ENCODE data around the gene TKT.

The TKT gene

GRCh38 chr3:53225651-53226050 is 30.2 kb downstream of the TKT start:
- Histone ChIP-seq H3K27me3 (ENCODE audit: low read depth, low read length) (no peaks in the 10 kb centered on the region), H2AFZ (ENCODE audit: low read depth, low read length) (no peak overlapping the region), H3K9ac (ENCODE audit: low read length) (no peak overlapping the region), H3K4me1 (ENCODE audit: low read length) (no peaks in the 10 kb centered on the region), H3K9me3 (ENCODE audit: insufficient read depth, low read length) (no peaks in the 10 kb centered on the region), H3K36me3 (replicated peaks; ENCODE audit: low read depth, low read length) (peaks cover 93% of the 10 kb centered on the region), H3K4me2 (ENCODE audit: low read length) (no peak overlapping the region), H3K79me2 (ENCODE audit: low read length) (no peaks in the 10 kb centered on the region; the same call in 1 of the 2 replicates), H4K20me1 (ENCODE audit: insufficient read depth, low read length) (peaks cover 16% of the 10 kb centered on the region), H3K4me3 (ENCODE audit: low read length) (no peak overlapping the region), H3K27ac (ENCODE audit: low read length) (no peak overlapping the region)
- TF ChIP-seq CTCF (IDR thresholded peaks at IDR 0.05; ENCODE audit: low read depth, low read length) (no peak), EZH2phosphoT487 (IDR thresholded peaks at IDR 0.05; ENCODE audit: low read depth) (no peak)

GRCh38 chr3:53225181-53225580 is 30.6 kb downstream of the TKT start:
- H3K4me1 ChIP-seq (ENCODE audit: low read length), result no peaks in the 10 kb centered on the region
- no peak overlapping the region for H2AFZ ChIP-seq (ENCODE audit: low read depth, low read length)
- H3K27ac ChIP-seq (ENCODE audit: low read length), result no peak overlapping the region
- peaks cover 15% of the 10 kb centered on the region for H4K20me1 ChIP-seq (ENCODE audit: insufficient read depth, low read length)
- TF ChIP-seq CTCF (IDR thresholded peaks at IDR 0.05; ENCODE audit: low read depth, low read length), result no peak
- no peak for TF ChIP-seq EZH2phosphoT487 (IDR thresholded peaks at IDR 0.05; ENCODE audit: low read depth)
- no peak overlapping the region for H3K9ac ChIP-seq (ENCODE audit: low read length)
- H3K4me3 ChIP-seq (ENCODE audit: low read length), result no peak overlapping the region
- no peaks in the 10 kb centered on the region for H3K27me3 ChIP-seq (ENCODE audit: low read depth, low read length)
- peaks cover 90% of the 10 kb centered on the region for H3K36me3 ChIP-seq (replicated peaks; ENCODE audit: low read depth, low read length)
- no peaks in the 10 kb centered on the region for H3K9me3 ChIP-seq (ENCODE audit: insufficient read depth, low read length)
- no peaks in the 10 kb centered on the region; the same call in 1 of the 2 replicates for H3K79me2 ChIP-seq (ENCODE audit: low read length)
- no peak overlapping the region for H3K4me2 ChIP-seq (ENCODE audit: low read length)

DNA sequence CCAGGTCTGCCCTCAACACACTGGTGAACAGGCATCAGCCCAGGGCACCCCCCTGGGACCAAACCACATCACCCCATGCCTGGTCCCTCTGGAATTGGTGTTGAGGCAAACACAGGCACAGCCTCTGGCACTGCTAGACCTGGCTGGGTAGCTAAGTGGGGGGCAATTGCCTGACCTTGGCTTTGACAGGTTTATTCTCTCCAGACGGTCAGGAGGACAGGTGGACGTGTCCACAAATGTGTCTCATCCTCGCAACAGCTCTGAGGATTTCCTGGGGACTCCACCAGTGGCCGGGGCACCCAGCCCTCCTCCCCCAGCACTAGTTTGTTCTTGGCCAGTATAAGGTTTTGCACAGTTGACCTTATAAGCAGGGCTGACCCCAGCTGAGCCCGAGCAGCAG is 31.3 kb downstream of the TKT start:
- Histone ChIP-seq H3K9me3 (ENCODE audit: insufficient read depth, low read length) (no peaks in the 10 kb centered on the region), H2AFZ (ENCODE audit: low read depth, low read length) (no peak overlapping the region), H3K4me3 (ENCODE audit: low read length) (no peak overlapping the region), H4K20me1 (ENCODE audit: insufficient read depth, low read length) (peaks cover 11% of the 10 kb centered on the region), H3K9ac (ENCODE audit: low read length) (no peak overlapping the region), H3K36me3 (replicated peaks; ENCODE audit: low read depth, low read length) (peaks cover 83% of the 10 kb centered on the region), H3K27ac (ENCODE audit: low read length) (no peak overlapping the region), H3K4me2 (ENCODE audit: low read length) (no peak overlapping the region), H3K79me2 (ENCODE audit: low read length) (no peaks in the 10 kb centered on the region; the same call in 1 of the 2 replicates), H3K27me3 (ENCODE audit: low read depth, low read length) (no peaks in the 10 kb centered on the region), H3K4me1 (ENCODE audit: low read length) (no peaks in the 10 kb centered on the region)
- TF ChIP-seq CTCF (IDR thresholded peaks at IDR 0.05; ENCODE audit: low read depth, low read length), result no peak
- TF ChIP-seq EZH2phosphoT487 (IDR thresholded peaks at IDR 0.05; ENCODE audit: low read depth), result no peak

- H3K36me3 ChIP-seq (replicated peaks; ENCODE audit: low read depth, low read length), result peaks cover 78% of the 10 kb centered on the region
Measured at GRCh38 chr3:53224026-53224425, 31.8 kb downstream of the TKT start.

More at GRCh38 chr3:53224026-53224425, 31.8 kb downstream of the TKT start:
- no peaks in the 10 kb centered on the region for H3K9me3 ChIP-seq (ENCODE audit: insufficient read depth, low read length)
- no peak overlapping the region for H3K9ac ChIP-seq (ENCODE audit: low read length)
- no peak for TF ChIP-seq CTCF (IDR thresholded peaks at IDR 0.05; ENCODE audit: low read depth, low read length)
- TF ChIP-seq EZH2phosphoT487 (IDR thresholded peaks at IDR 0.05; ENCODE audit: low read depth), result no peak
- H3K27me3 ChIP-seq (ENCODE audit: low read depth, low read length), result no peaks in the 10 kb centered on the region
- no peak overlapping the region for H2AFZ ChIP-seq (ENCODE audit: low read depth, low read length)
- no peaks in the 10 kb centered on the region for H3K4me1 ChIP-seq (ENCODE audit: low read length)
- no peaks in the 10 kb centered on the region; the same call in 1 of the 2 replicates for H3K79me2 ChIP-seq (ENCODE audit: low read length)
- no peak overlapping the region for H3K4me3 ChIP-seq (ENCODE audit: low read length)
- H3K27ac ChIP-seq (ENCODE audit: low read length), result no peak overlapping the region
- peaks cover 11% of the 10 kb centered on the region for H4K20me1 ChIP-seq (ENCODE audit: insufficient read depth, low read length)
- no peak overlapping the region for H3K4me2 ChIP-seq (ENCODE audit: low read length)

Measured in OCI-LY3 (cell line).